B cell (primary cell): Measurements from ENCODE around the gene IFT22. TPM values are rescaled to one million over a fixed set of nuclear protein-coding genes. Genes with fewer than 3 reads are reported as not detected.
A peak's percentile ranks its signal among the peaks of the same experiment; 100 is the strongest.

ENCODE experiments used
- ATAC-seq: fragments of 200-7000 bp; cut with Tn5 transposase; one replicate; pipeline ENCODE4 v1.10.0; 2021; ENCODE audit warnings: low read depth, mild to moderate bottlenecking, moderate number of reproducible peaks, moderate library complexity
- CTCF ChIA-PET: fragments of 350-600 bp; sonication (Branson Sonifier 250); formaldehyde crosslinking; loops from one replicate; lab custom pipeline; 2021; ENCODE audit warnings: antibody characterized with exemption, inconsistent platforms; lab: Charles Lee
- POLR2A ChIA-PET: fragments of 350-600 bp; sonication (Branson Sonifier 250); formaldehyde crosslinking; loops from one replicate; lab custom pipeline; 2021; ENCODE audit warnings: antibody characterized with exemption; lab: Charles Lee
- DNase-seq: peaks from one replicate; pipeline ENCODE4 v3.0.0; 2013
- H2AFZ ChIP-seq: 2 replicates; pipeline ENCODE4 v1.6.1; 2012; ENCODE audit warnings: mild to moderate bottlenecking, low read depth, low read length; ENCODE audit not compliant: insufficient read depth, poor library complexity, severe bottlenecking
- H3K27ac ChIP-seq, 2 donors: 1 replicate in 1 of 2; 2 replicates in 1 of 2; pipeline ENCODE4 v1.5.1; 2012 to 2013; ENCODE audit warnings: low read length in 2 of 2, mild to moderate bottlenecking in 2 of 2, moderate library complexity in 1 of 2
- H3K27me3 ChIP-seq, 4 experiments: fragments of 200-600 bp in 1 of 4; sonication (generic) in 1 of 4; replicated peaks in 1 of 4; 1 replicate in 2 of 4; 2 replicates in 2 of 4; pipeline versions ENCODE4 v1.6.1 to v1.7.0; 2013 to 2016; ENCODE audit warnings: low read length in 3 of 4, mild to moderate bottlenecking in 2 of 4, mixed read lengths in 1 of 4, moderate library complexity in 1 of 4; ENCODE audit not compliant: insufficient read depth in 4 of 4, control insufficient read depth in 3 of 4; ENCODE audit errors: control extremely low read depth in 1 of 4
- H3K36me3 ChIP-seq, 2 experiments: replicated peaks in 1 of 2; 1 replicate in 1 of 2; 2 replicates in 1 of 2; pipeline versions ENCODE4 v1.6.1 to v1.7.1; 2013; ENCODE audit warnings: low read length in 1 of 2; ENCODE audit not compliant: insufficient read depth in 2 of 2, control insufficient read depth in 1 of 2; ENCODE audit errors: control extremely low read depth in 1 of 2, extremely low read depth in 1 of 2
- H3K4me1 ChIP-seq, 2 donors: fragments of 200-600 bp in 1 of 2; sonication (generic) in 1 of 2; 1 replicate in 1 of 2; 2 replicates in 1 of 2; pipeline versions ENCODE4 v1.5.1 to v1.6.1; 2013 to 2017; ENCODE audit warnings: low read length in 2 of 2; ENCODE audit not compliant: control insufficient read depth in 2 of 2, insufficient read depth in 2 of 2
- H3K4me2 ChIP-seq: replicated peaks from 2 replicates; pipeline ENCODE3; 2012; ENCODE audit warnings: mild to moderate bottlenecking, low read depth, low read length; ENCODE audit not compliant: poor library complexity, severe bottlenecking
- H3K4me3 ChIP-seq, 5 experiments: fragments of 200-600 bp in 1 of 5; sonication (generic) in 1 of 5; 1 replicate in 3 of 5; 2 replicates in 2 of 5; pipeline versions ENCODE4 v1.5.1 to v1.7.0; 2011 to 2016; ENCODE audit warnings: low read length in 4 of 5, mild to moderate bottlenecking in 4 of 5, low read depth in 2 of 5, control low read depth in 1 of 5, moderate library complexity in 1 of 5; ENCODE audit not compliant: insufficient read depth in 1 of 5; ENCODE audit errors: control extremely low read depth in 1 of 5, extremely low read depth in 1 of 5
- H3K79me2 ChIP-seq: fragments of 200-600 bp; sonication (generic); one replicate; pipeline ENCODE4 v1.6.0; 2016; ENCODE audit warnings: low read length; ENCODE audit not compliant: control insufficient read depth, insufficient read depth
- H3K9ac ChIP-seq: fragments of 200-600 bp; sonication (generic); 2 replicates; pipeline ENCODE4 v1.6.1; 2017; ENCODE audit warnings: mild to moderate bottlenecking, low read length, moderate library complexity
- H3K9me3 ChIP-seq, 3 donors: one replicate each; pipeline versions ENCODE4 v1.6.1 to v1.7.1; 2013; ENCODE audit warnings: low read length in 2 of 3; ENCODE audit not compliant: control insufficient read depth in 2 of 3, insufficient read depth in 1 of 3; ENCODE audit errors: control extremely low read depth in 1 of 3
- H4K20me1 ChIP-seq: 2 replicates; pipeline ENCODE4 v1.6.0; 2012; ENCODE audit warnings: mild to moderate bottlenecking, low read length; ENCODE audit not compliant: insufficient read depth, control insufficient read depth, poor library complexity, severe bottlenecking
- H3K27ac Mint-ChIP-seq: one replicate; pipeline ENCODE4 v1.8.0; 2021; ENCODE audit warnings: mixed read lengths
- H3K27me3 Mint-ChIP-seq: one replicate; pipeline ENCODE4 v1.8.0; 2021; ENCODE audit warnings: mixed read lengths
- H3K4me1 Mint-ChIP-seq: one replicate; pipeline ENCODE4 v1.8.0; 2021; ENCODE audit warnings: mixed read lengths
- H3K4me3 Mint-ChIP-seq: one replicate; pipeline ENCODE4 v1.8.0; 2021; ENCODE audit warnings: mixed read lengths
- H3K9me3 Mint-ChIP-seq: one replicate; pipeline ENCODE4 v1.8.0; 2022; ENCODE audit warnings: mixed read lengths; ENCODE audit not compliant: insufficient read depth
- EZH2 ChIP-seq: IDR thresholded peaks from 2 replicates; pipeline ENCODE4 v1.6.1; 2012; ENCODE audit warnings: borderline replicate concordance, low read depth, mild to moderate bottlenecking, moderate library complexity, low read length; ENCODE audit not compliant: insufficient read depth, poor library complexity, severe bottlenecking
- WGBS: methylation state at CpG from one replicate; pipeline ENCODE4 v1.1.5; 2013; ENCODE audit warnings: missing lambda C conversion rate; ENCODE audit not compliant: insufficient coverage; 5-methylcytosine and 5-hydroxymethylcytosine counted together
- intact Hi-C: fragments of 100-400 bp; cut with micrococcal nuclease; formaldehyde crosslinking; loops from one replicate; pipeline ENCODE4 v1.10.0; 2022
- polyA plus RNA-seq: library from polyadenylated mRNA; depleted of rRNA; stranded (reverse); fragments of >200 nt; gene quantifications from 2 replicates; pipeline ENCODE4 v1.2.3, GENCODE V29; 2012
- total RNA-seq, 2 donors: library from RNA; stranded (reverse); fragments of 120-200 nt in 1 of 2; gene quantifications; 1 replicate in 1 of 2; 2 replicates in 1 of 2; pipeline versions ENCODE4 v1.2.3 to v1.2.4, GENCODE V29; 2013 to 2022
- TF ChIP-seq, protein P1 (sequence below): fragments of 200-600 bp; IDR thresholded peaks from one replicate; pipeline ENCODE4 v1.8.0; 2022; ENCODE audit warnings: antibody characterized with exemption, mild to moderate bottlenecking

The IFT22 gene
- total and polyA plus RNA-seq, 2 donors (not counting 1 experiment from before 2014, with no cell fraction given): 5.2 to 7.3 TPM

DNA sequence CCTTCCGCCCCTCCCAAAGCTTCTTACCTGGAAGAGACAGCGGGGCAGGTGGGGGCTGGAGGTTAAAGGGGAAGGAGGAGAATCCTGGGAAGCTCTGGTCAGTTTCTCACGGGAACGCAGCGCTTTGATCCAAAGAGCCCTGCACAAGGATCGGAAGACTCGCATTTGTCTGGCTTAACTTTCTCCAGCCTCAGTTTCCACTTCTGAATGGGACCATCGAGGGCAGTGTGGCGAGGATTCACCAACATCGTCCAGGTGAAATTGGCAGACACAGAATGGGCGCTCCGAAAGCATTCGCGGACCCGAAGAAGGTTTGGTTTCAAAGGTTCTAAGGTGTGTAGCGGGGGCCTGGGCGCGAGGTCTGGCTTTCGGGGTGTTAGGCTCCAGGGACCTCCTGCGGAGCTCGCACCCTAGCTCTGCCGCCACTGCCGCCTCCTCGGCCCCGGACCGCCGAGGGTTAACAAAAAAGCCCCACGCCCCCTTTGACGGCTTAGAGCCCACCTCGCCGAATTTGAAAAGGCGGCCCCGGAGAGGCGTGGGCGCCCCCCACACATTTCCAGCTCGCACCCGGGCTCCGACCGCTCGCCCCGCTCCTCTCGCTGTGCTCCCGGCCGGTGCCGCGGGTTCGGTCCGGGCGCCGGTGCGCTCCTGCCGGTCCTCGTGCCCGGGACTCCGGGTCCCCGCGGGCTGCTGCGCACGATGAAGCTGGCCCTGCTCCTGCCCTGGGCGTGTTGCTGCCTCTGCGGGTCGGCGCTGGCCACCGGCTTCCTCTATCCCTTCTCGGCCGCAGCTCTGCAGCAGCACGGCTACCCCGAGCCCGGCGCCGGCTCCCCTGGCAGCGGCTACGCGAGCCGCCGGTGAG, 41.0 kb upstream of the IFT22 start, which contains the start of gene COL26A1:
TSS of gene COL26A1 (plus strand) at position 542 of the 862 bp plus-strand sequence. CDS start at position 700, 158 bp downstream.
- peak; percentile 26 for ATAC-seq
- H3K27me3 Mint-ChIP-seq: peaks cover 23% of the 10 kb centered on the region
- Histone ChIP-seq H3K4me2 (peak within 1 kb of the TSS; percentile 99), H3K27me3 (peaks cover 0 to 29% (median 11%) of the 10 kb centered on the region in 4 experiments), H3K9me3 (peaks cover 0 to 11% (median 0%) of the 10 kb centered on the region in 3 donors), H3K36me3 (no peaks in the 10 kb centered on the region), H2AFZ (peak within 1 kb of the TSS; percentile 84), H3K27ac (no peak within 1 kb of the TSS), H3K9ac (peak within 1 kb of the TSS; percentile 64), H4K20me1 (no peaks in the 10 kb centered on the region), H3K4me1 (peaks cover 10 to 21% of the 10 kb centered on the region in 2 donors), H3K79me2 (no peaks in the 10 kb centered on the region), H3K4me3 (peak within 1 kb of the TSS in 4 of 5 experiments; percentile 42 to 74 (median 50))
- 12% methylated on average over 60 of the region's 76 CpGs for WGBS
- ChIA-PET CTCF (interaction anchor here (0.6 to 8.2 kb wide), 8 partner anchors 7 to 146 kb away, joined by 3 to 83 read pairs (median 10); no protein-coding TSS in a partner anchor), POLR2A (interaction anchor here (0.5 kb wide), 1 partner anchor 28 kb away, joined by 3 read pairs; no protein-coding TSS in a partner anchor)
- H3K9me3 Mint-ChIP-seq: no peaks in the 10 kb centered on the region
- DNase-seq: peak; percentile 47
- H3K27ac Mint-ChIP-seq: no peak within 1 kb of the TSS
- peak within 1 kb of the TSS; percentile 68 for H3K4me3 Mint-ChIP-seq
- TF ChIP-seq EZH2: peak; percentile 69
- TF ChIP-seq, protein P1, sequence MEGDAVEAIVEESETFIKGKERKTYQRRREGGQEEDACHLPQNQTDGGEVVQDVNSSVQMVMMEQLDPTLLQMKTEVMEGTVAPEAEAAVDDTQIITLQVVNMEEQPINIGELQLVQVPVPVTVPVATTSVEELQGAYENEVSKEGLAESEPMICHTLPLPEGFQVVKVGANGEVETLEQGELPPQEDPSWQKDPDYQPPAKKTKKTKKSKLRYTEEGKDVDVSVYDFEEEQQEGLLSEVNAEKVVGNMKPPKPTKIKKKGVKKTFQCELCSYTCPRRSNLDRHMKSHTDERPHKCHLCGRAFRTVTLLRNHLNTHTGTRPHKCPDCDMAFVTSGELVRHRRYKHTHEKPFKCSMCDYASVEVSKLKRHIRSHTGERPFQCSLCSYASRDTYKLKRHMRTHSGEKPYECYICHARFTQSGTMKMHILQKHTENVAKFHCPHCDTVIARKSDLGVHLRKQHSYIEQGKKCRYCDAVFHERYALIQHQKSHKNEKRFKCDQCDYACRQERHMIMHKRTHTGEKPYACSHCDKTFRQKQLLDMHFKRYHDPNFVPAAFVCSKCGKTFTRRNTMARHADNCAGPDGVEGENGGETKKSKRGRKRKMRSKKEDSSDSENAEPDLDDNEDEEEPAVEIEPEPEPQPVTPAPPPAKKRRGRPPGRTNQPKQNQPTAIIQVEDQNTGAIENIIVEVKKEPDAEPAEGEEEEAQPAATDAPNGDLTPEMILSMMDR: no peak
- intact Hi-C loops: no loop called here
- peaks cover 12% of the 10 kb centered on the region for H3K4me1 Mint-ChIP-seq

DNA sequence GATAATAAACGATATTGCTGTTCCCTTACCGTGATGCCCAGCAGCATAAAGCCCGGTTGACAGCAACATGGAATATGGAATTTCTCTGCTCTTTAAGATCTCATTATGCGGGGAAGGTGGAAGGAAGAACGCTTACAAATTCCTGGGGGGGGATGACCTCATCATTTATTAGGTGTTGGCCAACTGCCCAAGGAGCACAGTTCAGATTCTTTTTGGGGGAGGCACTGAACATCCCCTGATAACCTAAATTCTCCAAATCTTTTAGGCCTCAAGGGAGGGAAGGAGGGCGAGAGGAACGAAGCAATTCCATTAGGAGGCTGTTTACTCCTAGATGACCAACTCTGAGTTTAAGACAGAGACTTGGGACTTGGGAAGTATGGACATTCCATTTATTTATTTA, 35.8 kb upstream of the IFT22 start:
- H3K9me3 Mint-ChIP-seq: no peaks in the 10 kb centered on the region
- DNase-seq: no peak
- no peaks in the 10 kb centered on the region for H3K36me3 ChIP-seq
- ChIA-PET POLR2A (no interaction called here), CTCF (no interaction called here)
- no peak overlapping the region for H2AFZ ChIP-seq
- H3K4me3 ChIP-seq: no peak overlapping the region
- peaks cover 0 to 16% (median 0%) of the 10 kb centered on the region in 3 donors for H3K9me3 ChIP-seq
- H3K4me1 ChIP-seq: peaks cover 0 to 3% of the 10 kb centered on the region in 2 donors
- TF ChIP-seq, protein P1: no peak
- no peak for TF ChIP-seq EZH2
- H3K4me1 Mint-ChIP-seq: peaks cover 4% of the 10 kb centered on the region
- H3K4me2 ChIP-seq: no peak overlapping the region
- no peaks in the 10 kb centered on the region for H4K20me1 ChIP-seq
- no peak overlapping the region for H3K4me3 Mint-ChIP-seq
- no peak overlapping the region for H3K9ac ChIP-seq
- no peak overlapping the region for H3K27ac Mint-ChIP-seq
- H3K27ac ChIP-seq: no peak overlapping the region
- intact Hi-C loops: no loop called here
- no peaks in the 10 kb centered on the region for H3K79me2 ChIP-seq
- 87% methylated on average over 6 of the region's 7 CpGs for WGBS
- peaks cover 22% of the 10 kb centered on the region for H3K27me3 Mint-ChIP-seq
- peaks cover 0 to 10% (median 5%) of the 10 kb centered on the region in 4 experiments for H3K27me3 ChIP-seq
- ATAC-seq: no peak
